IMR-90 (cell line): ENCODE results near the gene RIBC1.

Experiments used
- BHLHE40 ChIP-seq: fragments of 150-350 bp; IDR thresholded peaks from 2 replicates; pipeline ENCODE4 v1.6.1; 2016; ENCODE audit warnings: mild to moderate bottlenecking, low read depth, low read length
- CEBPB ChIP-seq: IDR thresholded peaks from 2 replicates; pipeline ENCODE4 v1.6.1; 2012; ENCODE audit warnings: low read depth, low read length, improper control_type of control experiment
- CHD1 ChIP-seq: IDR thresholded peaks from 2 replicates; pipeline ENCODE4 v1.6.1; 2012; ENCODE audit warnings: low read depth, low read length, improper control_type of control experiment
- FOS ChIP-seq: fragments of 150-350 bp; IDR thresholded peaks from 2 replicates; pipeline ENCODE4 v1.6.1; 2016; ENCODE audit warnings: low read depth, low read length
- MAFK ChIP-seq: IDR thresholded peaks from 2 replicates; pipeline ENCODE4 v1.6.1; 2012; ENCODE audit warnings: low read depth, low read length, improper control_type of control experiment
- MAZ ChIP-seq: IDR thresholded peaks from 2 replicates; pipeline ENCODE4 v1.6.1; 2012; ENCODE audit warnings: low read depth, mild to moderate bottlenecking, low read length, improper control_type of control experiment, moderate library complexity, borderline replicate concordance
- MXI1 ChIP-seq: IDR thresholded peaks from 2 replicates; pipeline ENCODE4 v1.6.1; 2012; ENCODE audit warnings: low read depth, mild to moderate bottlenecking, low read length, moderate library complexity, borderline replicate concordance
- POLR2A ChIP-seq: IDR thresholded peaks from 2 replicates; pipeline ENCODE4 v1.6.1; 2012; ENCODE audit warnings: mild to moderate bottlenecking, low read depth, low read length
- RAD21 ChIP-seq: IDR thresholded peaks from 2 replicates; pipeline ENCODE4 v1.6.1; 2012; ENCODE audit warnings: low read length, improper control_type of control experiment
- RFX5 ChIP-seq: IDR thresholded peaks from 2 replicates; pipeline ENCODE4 v1.8.0; 2012; ENCODE audit warnings: low read depth, mild to moderate bottlenecking, low read length, moderate library complexity
- SMC3 ChIP-seq: fragments of 150-350 bp; IDR thresholded peaks from 2 replicates; pipeline ENCODE4 v1.6.1; 2016; ENCODE audit warnings: low read depth, mild to moderate bottlenecking, antibody characterized with exemption, low read length, moderate library complexity
- TF ChIP-seq, protein P1 (sequence below): conservative IDR thresholded peaks from 2 replicates; pipeline ENCODE4 v1.5.1; 2012; ENCODE audit warnings: mild to moderate bottlenecking, low read depth, low read length, improper control_type of control experiment
- TF ChIP-seq, protein P2 (sequence below): fragments of 150-350 bp; IDR thresholded peaks from 2 replicates; pipeline ENCODE4 v1.6.1; 2017; ENCODE audit warnings: mild to moderate bottlenecking, antibody characterized with exemption, low read length, low read depth

- TF ChIP-seq, protein P1, sequence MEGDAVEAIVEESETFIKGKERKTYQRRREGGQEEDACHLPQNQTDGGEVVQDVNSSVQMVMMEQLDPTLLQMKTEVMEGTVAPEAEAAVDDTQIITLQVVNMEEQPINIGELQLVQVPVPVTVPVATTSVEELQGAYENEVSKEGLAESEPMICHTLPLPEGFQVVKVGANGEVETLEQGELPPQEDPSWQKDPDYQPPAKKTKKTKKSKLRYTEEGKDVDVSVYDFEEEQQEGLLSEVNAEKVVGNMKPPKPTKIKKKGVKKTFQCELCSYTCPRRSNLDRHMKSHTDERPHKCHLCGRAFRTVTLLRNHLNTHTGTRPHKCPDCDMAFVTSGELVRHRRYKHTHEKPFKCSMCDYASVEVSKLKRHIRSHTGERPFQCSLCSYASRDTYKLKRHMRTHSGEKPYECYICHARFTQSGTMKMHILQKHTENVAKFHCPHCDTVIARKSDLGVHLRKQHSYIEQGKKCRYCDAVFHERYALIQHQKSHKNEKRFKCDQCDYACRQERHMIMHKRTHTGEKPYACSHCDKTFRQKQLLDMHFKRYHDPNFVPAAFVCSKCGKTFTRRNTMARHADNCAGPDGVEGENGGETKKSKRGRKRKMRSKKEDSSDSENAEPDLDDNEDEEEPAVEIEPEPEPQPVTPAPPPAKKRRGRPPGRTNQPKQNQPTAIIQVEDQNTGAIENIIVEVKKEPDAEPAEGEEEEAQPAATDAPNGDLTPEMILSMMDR, result no peak
- TF ChIP-seq FOS (no peak), POLR2A (no peak), MAZ (no peak), MXI1 (no peak), CHD1 (no peak), SMC3 (no peak), BHLHE40 (no peak), RAD21 (no peak), MAFK (no peak), CEBPB (no peak), RFX5 (no peak)
- TF ChIP-seq, protein P2, sequence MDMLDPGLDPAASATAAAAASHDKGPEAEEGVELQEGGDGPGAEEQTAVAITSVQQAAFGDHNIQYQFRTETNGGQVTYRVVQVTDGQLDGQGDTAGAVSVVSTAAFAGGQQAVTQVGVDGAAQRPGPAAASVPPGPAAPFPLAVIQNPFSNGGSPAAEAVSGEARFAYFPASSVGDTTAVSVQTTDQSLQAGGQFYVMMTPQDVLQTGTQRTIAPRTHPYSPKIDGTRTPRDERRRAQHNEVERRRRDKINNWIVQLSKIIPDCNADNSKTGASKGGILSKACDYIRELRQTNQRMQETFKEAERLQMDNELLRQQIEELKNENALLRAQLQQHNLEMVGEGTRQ, result no peak
These were observed 48.4 kb upstream of the RIBC1 start for GRCh38 chrX:53374222-53374820.
